ENCODE results near the gene PTEN.

PTEN gene

GRCh38 chr10:87974130-87974529 is 110.7 kb downstream of the PTEN start:
- DNase-seq (ENCODE audit: low read depth in 2 of 2): no peak

- no peak for DNase-seq (ENCODE audit: low read depth in 2 of 2)
Observed at GRCh38 chr10:87974769-87975168, 111.3 kb downstream of the PTEN start.

- DNase-seq (ENCODE audit: low read depth in 2 of 2): no peak
Observed at GRCh38 chr10:87976101-87976743, 112.8 kb downstream of the PTEN start.

GRCh38 chr10:87978166-87978565 is 114.7 kb downstream of the PTEN start:
- DNase-seq (ENCODE audit: low read depth in 2 of 2): no peak

- DNase-seq (ENCODE audit: low read depth in 2 of 2): no peak
Observed at GRCh38 chr10:87979847-87980246, 116.4 kb downstream of the PTEN start.

GRCh38 chr10:87983716-87984115 is 120.3 kb downstream of the PTEN start:
- DNase-seq (ENCODE audit: low read depth in 2 of 2): no peak

GRCh38 chr10:87987206-87987605 is 123.8 kb downstream of the PTEN start:
- no peak for DNase-seq (ENCODE audit: low read depth in 2 of 2)

- DNase-seq (ENCODE audit: low read depth in 2 of 2): no peak
Observed at GRCh38 chr10:87991946-87992345, 128.5 kb downstream of the PTEN start.

- no peak for DNase-seq (ENCODE audit: low read depth in 2 of 2)
Observed at GRCh38 chr10:88004451-88004850, 141.0 kb downstream of the PTEN start.

- no peak for DNase-seq (ENCODE audit: low read depth in 2 of 2)
Observed at GRCh38 chr10:88006261-88006660, 142.8 kb downstream of the PTEN start.

GRCh38 chr10:88008866-88009470 is 145.5 kb downstream of the PTEN start:
- DNase-seq (ENCODE audit: low read depth in 2 of 2): no peak

GRCh38 chr10:88012641-88013040 is 149.2 kb downstream of the PTEN start:
- no peak for DNase-seq (ENCODE audit: low read depth in 2 of 2)

- no peak for DNase-seq (ENCODE audit: low read depth in 2 of 2)
Observed at GRCh38 chr10:88017781-88018180, 154.4 kb downstream of the PTEN start.

GRCh38 chr10:88019753-88020152 is 156.3 kb downstream of the PTEN start:
- no peak for DNase-seq (ENCODE audit: low read depth in 2 of 2)
